ENCODE measurements around the gene NCOA1. TPM values are rescaled to one million over a fixed set of nuclear protein-coding genes. Genes with fewer than 3 reads are reported as not detected.

The NCOA1 gene
- total RNA-seq, 4 donors from 2014 or later, result 42.3 to 66.9 (median 47.4) TPM

- H3K27me3 ChIP-seq, result no peaks in the 10 kb centered on the region
- H3K36me3 ChIP-seq, result peaks cover 5 to 36% of the 10 kb centered on the region in 2 donors
- no peak overlapping the region for H3K4me3 ChIP-seq
- H3K9me3 ChIP-seq, result no peaks in the 10 kb centered on the region
- no peak for TF ChIP-seq CTCF (IDR thresholded peaks at IDR 0.05)
- TF ChIP-seq POLR2A (IDR thresholded peaks at IDR 0.05), result no peak
- TF ChIP-seq POLR2AphosphoS5 (IDR thresholded peaks at IDR 0.05), result no peak
- TF ChIP-seq EP300 (IDR thresholded peaks at IDR 0.05), result no peak
- no peak overlapping the region for H3K27ac ChIP-seq
- H3K4me1 ChIP-seq, result peaks cover 0 to 10% (median 0%) of the 10 kb centered on the region in 3 donors
- no peak for ATAC-seq
- 38 to 66% methylated on average over 3 of the region's 3 CpGs for WGBS, 2 donors (ENCODE audit: low coverage in 1 of 2)
These were observed 211.7 kb downstream of the NCOA1 start for GRCh38 chr2:24702800-24703199.

GRCh38 chr2:24704692-24705091 is 213.6 kb downstream of the NCOA1 start:
- no peak for TF ChIP-seq EP300 (IDR thresholded peaks at IDR 0.05)
- no peak for TF ChIP-seq POLR2A (IDR thresholded peaks at IDR 0.05)
- no peak for TF ChIP-seq CTCF (IDR thresholded peaks at IDR 0.05)
- TF ChIP-seq POLR2AphosphoS5 (IDR thresholded peaks at IDR 0.05), result no peak
- no peak for ATAC-seq
- 85 to 96% methylated on average over 4 of the region's 4 CpGs for WGBS, 2 donors (ENCODE audit: low coverage in 1 of 2)

GRCh38 chr2:24707143-24707542 is 216.1 kb downstream of the NCOA1 start:
- Histone ChIP-seq H3K36me3 (peaks cover 5 to 51% of the 10 kb centered on the region in 2 donors), H3K27me3 (no peaks in the 10 kb centered on the region), H3K27ac (no peak overlapping the region), H3K4me3 (no peak overlapping the region), H3K9me3 (no peaks in the 10 kb centered on the region), H3K4me1 (peaks cover 0 to 10% (median 0%) of the 10 kb centered on the region in 3 donors)
- no peak for ATAC-seq
- WGBS, 2 donors (ENCODE audit: low coverage in 1 of 2), result 93 to 100% methylated on average over 2 to 3 of the region's 3 CpGs
- TF ChIP-seq POLR2A (IDR thresholded peaks at IDR 0.05) (no peak), POLR2AphosphoS5 (IDR thresholded peaks at IDR 0.05) (no peak), EP300 (IDR thresholded peaks at IDR 0.05) (no peak), CTCF (IDR thresholded peaks at IDR 0.05) (no peak)

More at GRCh38 chr2:24704692-24705091, 213.6 kb downstream of the NCOA1 start:
- Histone ChIP-seq H3K9me3 (no peaks in the 10 kb centered on the region), H3K4me3 (no peak overlapping the region), H3K27ac (no peak overlapping the region), H3K36me3 (peaks cover 5 to 36% of the 10 kb centered on the region in 2 donors), H3K4me1 (peaks cover 0 to 10% (median 0%) of the 10 kb centered on the region in 3 donors), H3K27me3 (no peaks in the 10 kb centered on the region)

GRCh38 chr2:24708537-24709152 is 217.6 kb downstream of the NCOA1 start:
- WGBS, 2 donors (ENCODE audit: low coverage in 1 of 2), result 67 to 78% methylated on average over 3 of the region's 3 CpGs

More at GRCh38 chr2:24708537-24709152, 217.6 kb downstream of the NCOA1 start:
- TF ChIP-seq EP300 (IDR thresholded peaks at IDR 0.05) (no peak), CTCF (IDR thresholded peaks at IDR 0.05) (no peak), POLR2A (IDR thresholded peaks at IDR 0.05) (no peak), POLR2AphosphoS5 (IDR thresholded peaks at IDR 0.05) (no peak)
- no peaks in the 10 kb centered on the region for H3K27me3 ChIP-seq
- H3K4me3 ChIP-seq, result no peak overlapping the region
- H3K9me3 ChIP-seq, result no peaks in the 10 kb centered on the region
- H3K27ac ChIP-seq, result no peak overlapping the region
- no peak for ATAC-seq
- peaks cover 5 to 64% of the 10 kb centered on the region in 2 donors for H3K36me3 ChIP-seq
- no peaks in the 10 kb centered on the region for H3K4me1 ChIP-seq

Measured in gastroesophageal sphincter (tissue), 4 donors.